Effector memory CD4-positive, alpha-beta T cell (primary cell): Measurements from ENCODE around the gene FXYD4.
A peak's percentile ranks its signal among the peaks of the same experiment; 100 is the strongest.
"Not testable (repeated sequence)": the region's sequence is repeated elsewhere in the genome, so short reads cannot be mapped to it uniquely, and the experiment has no call there.

Experiments
- DNase-seq, 3 donors: peaks; one replicate each; pipeline ENCODE4 v3.0.0-alpha.2; 2020
- H3K27ac ChIP-seq: 2 replicates; pipeline ENCODE4 v1.7.0; 2013; ENCODE audit warnings: mild to moderate bottlenecking, low read length, moderate library complexity; ENCODE audit not compliant: insufficient read depth, poor library complexity, severe bottlenecking
- H3K27me3 ChIP-seq: replicated peaks from 2 replicates; pipeline ENCODE4 v1.7.0; 2013; ENCODE audit warnings: mild to moderate bottlenecking, low read length; ENCODE audit not compliant: insufficient read depth, control insufficient read depth, poor library complexity, severe bottlenecking
- H3K36me3 ChIP-seq: 2 replicates; pipeline ENCODE4 v1.7.0; 2013; ENCODE audit warnings: mild to moderate bottlenecking, low read length, moderate library complexity; ENCODE audit not compliant: control insufficient read depth, insufficient read depth
- H3K4me1 ChIP-seq: 2 replicates; pipeline ENCODE4 v1.7.0; 2013; ENCODE audit warnings: low read length, mild to moderate bottlenecking; ENCODE audit not compliant: control insufficient read depth, insufficient read depth, poor library complexity, severe bottlenecking
- H3K4me3 ChIP-seq: 2 replicates; pipeline ENCODE4 v1.7.0; 2013; ENCODE audit warnings: low read length, low read depth, mild to moderate bottlenecking; ENCODE audit not compliant: insufficient read depth, poor library complexity, severe bottlenecking
- H3K9me3 ChIP-seq: 2 replicates; pipeline ENCODE4 v1.7.0; 2013; ENCODE audit warnings: mild to moderate bottlenecking, low read length, moderate library complexity; ENCODE audit not compliant: control insufficient read depth

The FXYD4 gene

DNA sequence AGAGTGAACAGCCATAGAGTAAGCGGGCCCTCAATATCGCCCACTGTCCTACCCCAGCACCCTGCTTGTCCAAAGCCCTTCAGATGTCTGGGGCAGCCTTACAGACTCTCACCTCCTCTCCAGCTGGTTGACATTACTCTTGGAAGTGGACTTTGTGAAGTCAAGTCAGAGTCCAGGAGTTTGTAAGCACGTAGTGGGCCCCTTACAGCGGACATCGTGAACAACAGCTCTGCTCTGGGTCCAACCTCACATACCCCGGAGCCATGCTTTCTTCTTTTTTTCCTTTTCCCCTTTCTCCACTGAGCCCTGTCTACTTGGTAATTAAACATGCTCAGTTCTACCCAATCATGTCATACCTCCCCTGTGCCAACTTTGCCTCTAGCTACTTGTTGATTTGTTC lies 20.1 kb downstream of the FXYD4 start:
- no peak for DNase-seq
- Histone ChIP-seq H3K4me3 (no peak overlapping the region), H3K36me3 (peaks cover 71% of the 10 kb centered on the region), H3K27me3 (no peaks in the 10 kb centered on the region), H3K27ac (peak overlapping the region; percentile 42), H3K9me3 (no peaks in the 10 kb centered on the region), H3K4me1 (peaks cover 42% of the 10 kb centered on the region)

DNA sequence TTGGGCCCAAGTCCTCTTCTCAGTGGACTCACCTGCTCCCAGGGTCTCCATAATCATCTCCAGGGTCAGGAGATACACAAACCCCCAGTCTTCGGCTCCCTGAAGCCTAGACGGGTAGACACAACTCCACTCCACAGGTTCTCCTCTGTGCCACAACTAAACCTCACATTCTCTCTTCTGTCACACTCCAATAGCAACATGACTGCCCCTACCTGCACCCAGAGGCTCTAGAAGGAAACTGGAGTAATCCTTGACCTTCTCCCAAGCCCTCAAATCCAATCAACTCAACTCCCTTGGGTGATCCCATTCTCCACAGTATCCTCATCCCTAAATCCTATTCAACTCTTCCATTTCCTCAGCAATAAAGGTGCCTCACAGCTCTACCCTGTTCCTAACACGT lies 21.3 kb downstream of the FXYD4 start:
- H3K4me3 ChIP-seq: no peak overlapping the region
- H3K9me3 ChIP-seq: no peaks in the 10 kb centered on the region
- no peaks in the 10 kb centered on the region for H3K27me3 ChIP-seq
- DNase-seq: no peak
- H3K36me3 ChIP-seq: peaks cover 59% of the 10 kb centered on the region
- peaks cover 46% of the 10 kb centered on the region for H3K4me1 ChIP-seq
- peak overlapping the region; percentile 24 for H3K27ac ChIP-seq

DNA sequence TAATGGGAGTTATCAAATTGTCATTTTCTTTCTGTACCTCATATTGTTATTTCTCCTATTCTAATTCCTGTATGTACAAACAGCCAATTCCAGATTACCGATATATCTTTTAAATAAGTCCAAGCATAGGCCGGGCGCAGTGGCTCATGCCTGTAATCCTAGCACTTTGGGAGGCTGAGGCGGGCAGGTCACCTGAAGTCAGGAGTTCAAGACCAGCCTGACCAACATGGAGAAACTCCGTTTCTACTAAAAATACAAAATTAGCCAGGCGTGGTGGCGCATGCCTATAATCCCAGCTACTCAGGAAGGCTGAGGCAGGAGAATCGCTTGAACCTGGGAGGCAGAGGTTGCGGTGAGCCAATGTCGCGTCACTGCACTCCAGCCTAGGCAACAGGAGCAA lies 21.8 kb downstream of the FXYD4 start:
- H3K4me3 ChIP-seq, DNase-seq, H3K27me3 ChIP-seq, H3K9me3 ChIP-seq: not testable (repeated sequence)
- H3K4me1 ChIP-seq: peaks cover 42% of the 10 kb centered on the region
- H3K27ac ChIP-seq: peak overlapping the region; percentile 24
- H3K36me3 ChIP-seq: peaks cover 55% of the 10 kb centered on the region

DNA sequence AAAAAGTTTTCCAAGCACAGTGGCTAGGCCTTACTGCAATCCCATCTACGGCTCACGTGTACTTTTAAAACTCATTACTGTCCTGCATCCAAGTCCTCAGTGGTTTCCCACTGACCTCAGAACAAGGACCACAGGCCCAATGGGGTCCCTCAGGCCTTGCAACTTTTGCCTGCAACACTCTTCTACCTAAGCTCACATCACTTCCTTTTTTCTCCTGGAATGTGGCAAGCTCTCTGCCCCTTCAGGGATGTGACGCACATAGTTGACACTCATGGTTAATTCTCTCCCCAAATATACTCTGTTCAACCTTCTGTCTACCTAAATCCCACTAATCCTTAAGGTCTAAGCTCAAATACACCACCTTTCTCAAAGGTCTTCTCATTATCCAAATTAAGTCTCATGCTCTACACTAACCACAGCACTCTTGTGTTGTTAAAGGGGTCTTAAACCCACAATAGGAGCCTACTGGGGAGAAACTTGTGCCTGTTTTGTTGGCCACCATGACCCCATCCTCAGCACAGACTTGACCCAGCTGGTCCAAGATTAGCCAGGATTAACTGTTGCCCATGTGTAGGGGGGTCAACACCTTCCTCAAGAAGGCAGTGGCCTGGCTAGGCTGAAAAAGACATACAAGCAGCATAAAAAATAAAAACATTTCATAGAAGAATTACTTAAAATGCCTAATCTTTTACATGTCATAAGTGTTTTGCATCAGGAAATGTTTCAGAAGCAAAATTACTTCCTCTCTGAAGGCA lies 22.3 kb downstream of the FXYD4 start:
- H3K9me3 ChIP-seq: no peaks in the 10 kb centered on the region
- H3K4me1 ChIP-seq: peaks cover 43% of the 10 kb centered on the region
- H3K36me3 ChIP-seq: peaks cover 50% of the 10 kb centered on the region
- DNase-seq: no peak
- no peaks in the 10 kb centered on the region for H3K27me3 ChIP-seq
- no peak overlapping the region for H3K4me3 ChIP-seq
- H3K27ac ChIP-seq: peak overlapping the region; percentile 95

DNA sequence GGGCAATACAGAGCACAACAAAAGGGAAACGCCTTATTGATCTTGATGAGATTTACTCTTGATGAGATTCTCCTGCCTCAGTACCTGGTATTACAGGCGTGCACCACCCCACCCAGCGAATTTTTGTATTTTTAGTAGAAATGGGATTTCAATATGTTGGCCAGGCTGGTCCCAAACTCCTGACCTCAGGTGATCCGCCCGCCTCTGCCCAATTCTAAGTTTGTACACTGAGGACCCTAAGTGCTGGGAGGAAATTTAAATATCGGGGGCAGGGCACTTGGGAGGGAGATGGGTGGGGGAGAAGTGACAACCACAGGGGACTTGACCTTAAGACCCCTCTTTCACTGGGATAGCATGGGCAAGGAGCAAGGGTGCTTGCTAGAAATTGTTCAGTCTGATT lies 23.4 kb downstream of the FXYD4 start:
- Histone ChIP-seq H3K27me3 (no peaks in the 10 kb centered on the region), H3K4me1 (peaks cover 48% of the 10 kb centered on the region), H3K27ac (peak overlapping the region; percentile 95), H3K9me3 (no peaks in the 10 kb centered on the region), H3K4me3 (peak overlapping the region; percentile 23), H3K36me3 (peaks cover 41% of the 10 kb centered on the region)
- DNase-seq: no peak

DNA sequence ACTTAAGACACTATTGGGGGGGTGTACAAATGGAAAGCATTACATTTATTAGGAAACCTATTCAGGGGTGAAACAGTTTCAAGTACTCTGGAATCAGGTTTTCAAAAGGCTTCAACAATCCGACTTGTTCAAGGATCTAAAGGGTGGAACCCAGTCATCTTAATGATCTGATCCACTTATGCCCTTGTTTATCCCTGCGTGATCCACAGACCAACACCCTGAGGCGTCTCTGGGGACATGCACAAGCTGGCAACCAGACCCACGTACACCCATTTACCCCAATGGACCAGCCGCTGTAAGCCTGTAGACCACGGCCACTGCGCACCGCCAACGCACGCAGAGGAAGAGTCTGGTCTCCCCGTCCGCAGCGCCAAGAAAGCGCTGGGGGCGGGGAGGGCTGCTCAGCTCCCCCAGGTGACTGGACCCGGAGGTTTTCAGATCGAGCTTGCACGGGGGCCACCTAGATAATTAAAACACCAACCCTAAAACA lies 24.2 kb downstream of the FXYD4 start:
- peak overlapping the region; percentile 63 for H3K4me3 ChIP-seq
- H3K9me3 ChIP-seq: no peaks in the 10 kb centered on the region
- H3K27ac ChIP-seq: peak overlapping the region; percentile 95
- DNase-seq: peak in 2 of 3 donors; percentile 9 to 19
- H3K36me3 ChIP-seq: peaks cover 34% of the 10 kb centered on the region
- no peaks in the 10 kb centered on the region for H3K27me3 ChIP-seq
- H3K4me1 ChIP-seq: peaks cover 48% of the 10 kb centered on the region

DNA sequence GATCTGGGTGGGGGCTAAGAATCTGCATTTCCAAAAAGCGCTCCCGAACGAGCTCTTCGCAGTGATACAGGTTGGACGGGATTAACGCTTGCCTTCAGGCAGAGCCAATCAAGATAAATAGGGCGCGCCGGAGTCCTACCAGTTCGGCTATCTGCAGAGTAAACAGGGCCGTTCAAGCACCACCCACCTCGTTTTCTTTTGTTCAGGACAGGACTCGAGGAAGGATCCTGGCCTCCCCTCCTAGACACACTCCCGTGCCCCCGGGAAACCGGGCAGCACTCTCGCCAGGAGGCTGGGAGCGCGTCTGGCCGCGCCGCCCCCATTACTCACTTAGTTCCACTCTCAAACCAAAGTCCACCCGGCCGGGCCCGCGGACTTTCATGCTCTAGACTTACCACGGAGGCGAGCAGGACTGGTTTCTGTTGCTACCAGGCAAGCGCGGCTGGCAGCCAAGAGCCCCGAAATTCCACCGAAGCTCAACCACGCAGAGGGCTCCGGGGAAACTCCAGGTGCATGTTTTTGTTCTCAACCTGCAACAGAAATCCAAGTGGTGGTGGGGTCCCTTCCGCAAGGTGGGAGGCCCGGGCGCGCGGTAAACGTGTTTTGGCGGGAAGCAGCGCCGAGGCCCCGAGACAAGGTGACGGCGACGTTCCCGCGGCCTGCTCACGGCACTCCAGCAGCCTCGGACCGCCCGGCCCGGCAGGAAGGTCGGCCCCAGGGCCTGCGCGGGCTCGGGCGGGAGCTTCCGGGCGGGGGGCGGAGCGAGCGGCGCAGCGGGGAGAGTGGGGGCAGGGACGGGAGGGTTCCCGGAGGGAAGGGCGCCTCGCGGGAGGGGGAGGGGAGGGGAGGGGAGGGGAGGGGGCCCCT lies 24.9 kb downstream of the FXYD4 start:
- no peaks in the 10 kb centered on the region for H3K27me3 ChIP-seq
- DNase-seq: peak; percentile 47 to 60 (median 57)
- peaks cover 49% of the 10 kb centered on the region for H3K4me1 ChIP-seq

DNA sequence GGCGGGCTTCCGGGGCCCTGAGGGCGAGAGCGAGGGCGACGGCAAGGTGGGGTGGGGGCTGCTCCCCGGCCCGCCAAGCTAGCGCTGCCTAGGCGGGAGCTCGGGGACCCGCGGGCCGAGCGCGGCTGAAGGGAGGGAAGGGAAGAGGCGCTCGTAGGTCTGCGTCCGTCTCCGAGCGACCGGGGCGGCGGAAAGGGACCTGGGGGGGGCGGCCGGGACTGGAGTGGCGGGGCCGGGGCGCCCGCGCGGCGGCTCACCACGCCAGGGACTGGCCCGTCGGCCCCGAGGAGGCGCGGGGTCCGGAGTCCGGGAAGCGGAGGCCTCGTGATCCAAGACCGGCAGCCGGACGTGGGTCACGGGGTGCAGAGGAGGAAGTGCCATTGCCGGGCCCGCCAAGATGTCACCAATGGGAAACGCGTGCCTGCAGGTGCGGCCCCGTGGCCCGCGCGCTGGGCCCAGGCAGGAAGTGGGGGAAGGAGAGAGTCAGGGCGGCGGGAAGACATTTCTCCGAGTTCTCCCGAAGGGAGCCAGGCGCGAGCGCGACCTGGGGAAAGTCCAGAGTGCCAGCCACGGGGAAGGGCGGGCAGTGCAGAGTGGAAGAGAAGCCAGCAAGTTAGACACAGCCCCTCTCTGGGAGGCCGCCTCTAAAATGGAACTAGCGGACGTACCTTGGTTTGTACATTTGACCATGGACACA lies 25.6 kb downstream of the FXYD4 start:
- H3K4me3 ChIP-seq: peak overlapping the region; percentile 63
- H3K4me1 ChIP-seq: peaks cover 53% of the 10 kb centered on the region
- peaks cover 21% of the 10 kb centered on the region for H3K36me3 ChIP-seq
- peak; percentile 64 to 78 (median 66) for DNase-seq
- no peaks in the 10 kb centered on the region for H3K9me3 ChIP-seq
- H3K27ac ChIP-seq: peak overlapping the region; percentile 95
- no peaks in the 10 kb centered on the region for H3K27me3 ChIP-seq

More for the DNA sequence above, 24.9 kb downstream of the FXYD4 start:
- H3K36me3 ChIP-seq: peaks cover 27% of the 10 kb centered on the region
- peak overlapping the region; percentile 95 for H3K27ac ChIP-seq
- H3K9me3 ChIP-seq: no peaks in the 10 kb centered on the region
- peak overlapping the region; percentile 63 for H3K4me3 ChIP-seq

DNA sequence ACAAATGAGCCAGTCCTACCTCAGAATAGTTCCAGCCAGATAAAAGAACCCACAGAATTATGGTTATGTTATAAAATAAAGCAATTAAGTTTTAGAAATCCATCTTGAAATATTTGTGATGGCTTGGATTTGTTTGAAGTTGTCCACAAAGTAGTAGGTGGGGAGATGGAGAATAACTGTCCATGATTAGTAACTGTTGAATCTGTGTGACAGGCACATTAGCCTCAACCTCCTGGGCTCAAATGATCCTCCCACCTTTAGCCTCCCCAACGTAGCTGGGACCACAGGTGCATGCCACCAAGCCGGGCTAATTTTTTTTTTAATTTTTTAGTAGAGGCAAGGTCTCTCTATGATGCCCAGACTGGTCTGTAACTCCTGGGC lies 27.5 kb downstream of the FXYD4 start:
- Histone ChIP-seq H3K4me1 (peaks cover 64% of the 10 kb centered on the region), H3K27ac (peak overlapping the region; percentile 95), H3K27me3 (no peaks in the 10 kb centered on the region), H3K36me3 (peaks cover 9% of the 10 kb centered on the region), H3K4me3 (no peak overlapping the region), H3K9me3 (no peaks in the 10 kb centered on the region)
- DNase-seq: no peak
